A549 (cell line): ENCODE measurements around the gene TSSK3. TPM values are rescaled to one million over a fixed set of nuclear protein-coding genes. Genes with fewer than 3 reads are reported as not detected.

Source experiments
- ATAC-seq, 2 experiments: fragments of 200-7000 bp in 1 of 2; fragments of >200 bp in 1 of 2; cut with Nextera tagmentation in 1 of 2; cut with Tn5 transposase in 1 of 2; 3 replicates each; pipeline versions ENCODE4 v1.8.0 to v1.9.1; 2018 to 2020; ENCODE audit warnings: mild to moderate bottlenecking in 1 of 2, moderate library complexity in 1 of 2
- CTCF ChIA-PET: fragments of 300-600 bp; sonication (Branson Sonifier 250); formaldehyde crosslinking; extraction: SDS; loops from one replicate; lab custom pipeline; 2021; ENCODE audit warnings: antibody characterized with exemption, inconsistent platforms; lab: Yijun Ruan, JAX
- POLR2A ChIA-PET: fragments of 350-600 bp; formaldehyde crosslinking; extraction: SDS; loops from one replicate; lab custom pipeline; 2021; ENCODE audit warnings: antibody characterized with exemption, inconsistent platforms; lab: Yijun Ruan, JAX
- DNase-seq, 2 experiments: peaks; one replicate each; pipeline versions ENCODE4 v3.0.0 to v3.0.0-alpha.2; 2011 to 2016; ENCODE audit warnings: low read depth in 1 of 2, low spot score in 1 of 2
- FAIRE-seq: peaks from 2 replicates; lab custom pipeline; 2011; peaks lifted over from hg19 to GRCh38; lab: Jason Lieb, UNC
- H3K27ac ChIP-seq, 2 experiments: fragments of >200 bp; sonication (Bioruptor Twin); formaldehyde crosslinking; 3 replicates each; pipeline ENCODE4 v1.5.1; 2016 to 2017
- H3K4me1 ChIP-seq: fragments of >200 bp; sonication (Bioruptor Twin); formaldehyde crosslinking; 3 replicates; pipeline ENCODE4 v1.6.1; 2016
- H3K4me2 ChIP-seq: fragments of >200 bp; sonication (Bioruptor Twin); formaldehyde crosslinking; 3 replicates; pipeline ENCODE4 v1.6.1; 2016
- H3K4me3 ChIP-seq: fragments of >200 bp; sonication (Bioruptor Twin); formaldehyde crosslinking; 3 replicates; pipeline ENCODE4 v1.5.1; 2016
- H3K9me3 ChIP-seq: fragments of >200 bp; sonication (Bioruptor Twin); formaldehyde crosslinking; 3 replicates; pipeline ENCODE4 v1.6.1; 2016
- CBX2 ChIP-seq: fragments of 200-600 bp; sonication (generic); IDR thresholded peaks from 2 replicates; pipeline ENCODE4 v1.6.1; 2016; ENCODE audit warnings: low read depth, mild to moderate bottlenecking, borderline replicate concordance
- CBX8 ChIP-seq: fragments of 200-600 bp; sonication (generic); IDR thresholded peaks from 2 replicates; pipeline ENCODE4 v1.6.1; 2016
- CTCF ChIP-seq: fragments of >200 bp; sonication (Bioruptor Twin); formaldehyde crosslinking; IDR thresholded peaks from 3 replicates; pipeline ENCODE4 v1.5.1; 2016
- EHF ChIP-seq: fragments of 250-450 bp; sonication (Bioruptor Pico); IDR thresholded peaks from 2 replicates; pipeline ENCODE4 v1.5.0; 2020; ENCODE audit warnings: mild to moderate bottlenecking
- EHMT2 ChIP-seq: fragments of 200-600 bp; sonication (generic); IDR thresholded peaks from 2 replicates; pipeline ENCODE4 v1.6.1; 2016; ENCODE audit warnings: antibody characterized with exemption, low read depth, mild to moderate bottlenecking, moderate library complexity
- ESRRA ChIP-seq: fragments of 150-350 bp; IDR thresholded peaks from 2 replicates; pipeline ENCODE4 v1.6.1; 2014; ENCODE audit warnings: mild to moderate bottlenecking, low read length, borderline replicate concordance
- HOXA7 ChIP-seq: fragments of 250-450 bp; sonication (Bioruptor Pico); IDR thresholded peaks from 2 replicates; pipeline ENCODE4 v1.5.0; 2020; ENCODE audit warnings: mild to moderate bottlenecking, moderate library complexity
- HOXB13 ChIP-seq: fragments of 250-450 bp; sonication (Bioruptor Pico); IDR thresholded peaks from 2 replicates; pipeline ENCODE4 v1.5.0; 2020; ENCODE audit warnings: low read depth, mild to moderate bottlenecking, moderate library complexity
- KDM1A ChIP-seq: fragments of 200-600 bp; sonication (generic); IDR thresholded peaks from 2 replicates; pipeline ENCODE4 v1.6.1; 2016; ENCODE audit warnings: low read depth, mild to moderate bottlenecking
- MAFK ChIP-seq: fragments of 450-650 bp; IDR thresholded peaks from 2 replicates; pipeline ENCODE4 v1.6.1; 2014; ENCODE audit not compliant: partially characterized antibody
- MAX ChIP-seq: IDR thresholded peaks from 2 replicates; pipeline ENCODE4 v1.6.1; 2012
- MYC ChIP-seq: IDR thresholded peaks from 2 replicates; pipeline ENCODE4 v1.6.1; 2012; ENCODE audit warnings: mild to moderate bottlenecking, inconsistent platforms, low read length, improper control_type of control experiment, borderline replicate concordance
- NFE2L2 ChIP-seq: fragments of 150-350 bp; conservative IDR thresholded peaks from 2 replicates; pipeline ENCODE4 v1.6.1; 2014; ENCODE audit warnings: low read length
- PHF8 ChIP-seq: fragments of 200-600 bp; sonication (generic); IDR thresholded peaks from 2 replicates; pipeline ENCODE4 v1.6.1; 2016; ENCODE audit warnings: low read depth, mild to moderate bottlenecking, antibody characterized with exemption, moderate library complexity, borderline replicate concordance
- RAD21 ChIP-seq, 2 experiments: fragments of >200 bp in 1 of 2; sonication (Bioruptor Twin) in 1 of 2; formaldehyde crosslinking in 1 of 2; IDR thresholded peaks in 1 of 2; conservative IDR thresholded peaks in 1 of 2; 2 replicates in 1 of 2; 3 replicates in 1 of 2; pipeline ENCODE4 v1.6.1; 2012 to 2018; ENCODE audit warnings: inconsistent platforms in 1 of 2
- RCOR1 ChIP-seq: fragments of 150-350 bp; IDR thresholded peaks from 2 replicates; pipeline ENCODE4 v1.6.1; 2014; ENCODE audit warnings: antibody characterized with exemption, low read length, low read depth
- REST ChIP-seq: fragments of 200-600 bp; sonication (generic); IDR thresholded peaks from 2 replicates; pipeline ENCODE4 v1.6.1; 2016; ENCODE audit warnings: antibody characterized with exemption, mild to moderate bottlenecking, moderate library complexity
- RNF2 ChIP-seq: fragments of 200-600 bp; sonication (generic); IDR thresholded peaks from 2 replicates; pipeline ENCODE4 v1.6.1; 2016; ENCODE audit warnings: low read depth, mild to moderate bottlenecking, antibody characterized with exemption, moderate library complexity, borderline replicate concordance
- SMC3 ChIP-seq: fragments of >200 bp; sonication (Bioruptor Twin); formaldehyde crosslinking; IDR thresholded peaks from 3 replicates; pipeline ENCODE4 v1.6.1; 2018; ENCODE audit warnings: inconsistent platforms
- SREBF2 ChIP-seq: fragments of 450-650 bp; IDR thresholded peaks from 2 replicates; pipeline ENCODE4 v1.6.1; 2014; ENCODE audit warnings: mild to moderate bottlenecking, moderate library complexity
- TFCP2L1 ChIP-seq: fragments of 250-450 bp; sonication (Bioruptor Pico); IDR thresholded peaks from 2 replicates; pipeline ENCODE4 v1.5.0; 2021; ENCODE audit warnings: mild to moderate bottlenecking
- WGBS: methylation state at CpG from one replicate; pipeline ENCODE4 v1.1.6; 2017; ENCODE audit errors: missing lambda C conversion rate; 5-methylcytosine and 5-hydroxymethylcytosine counted together
- polyA plus RNA-seq, 4 experiments: library from polyadenylated mRNA; depleted of rRNA in 3 of 4; stranded (reverse); fragments of >200 nt; fragmentation: RNase III in 1 of 4; extraction: RNeasy Plus Mini Kit Qiagen cat#74134 plus additional on column Dnase treatment in 1 of 4; gene quantifications; 2 replicates in 3 of 4; 3 replicates in 1 of 4; pipeline ENCODE4 v1.2.3, GENCODE V29; 2011 to 2017
- TF ChIP-seq, protein P1 (sequence below): fragments of >200 bp; sonication (Bioruptor Twin); formaldehyde crosslinking; IDR thresholded peaks from 3 replicates; pipeline ENCODE4 v1.6.1; 2016
- TF ChIP-seq, protein P2 (sequence below): IDR thresholded peaks from 2 replicates; pipeline ENCODE4 v1.6.1; 2012; ENCODE audit warnings: low read depth, borderline replicate concordance
- TF ChIP-seq, protein P3 (sequence below): fragments of 250-450 bp; sonication (Bioruptor Pico); IDR thresholded peaks from 2 replicates; pipeline ENCODE4 v1.5.0; 2020; ENCODE audit warnings: low read depth, mild to moderate bottlenecking, moderate library complexity

The TSSK3 gene
- polyA plus RNA-seq, 2 of the 4 experiments (the other 2 are of a cell fraction) = 0.31 to 0.37 TPM

DNA sequence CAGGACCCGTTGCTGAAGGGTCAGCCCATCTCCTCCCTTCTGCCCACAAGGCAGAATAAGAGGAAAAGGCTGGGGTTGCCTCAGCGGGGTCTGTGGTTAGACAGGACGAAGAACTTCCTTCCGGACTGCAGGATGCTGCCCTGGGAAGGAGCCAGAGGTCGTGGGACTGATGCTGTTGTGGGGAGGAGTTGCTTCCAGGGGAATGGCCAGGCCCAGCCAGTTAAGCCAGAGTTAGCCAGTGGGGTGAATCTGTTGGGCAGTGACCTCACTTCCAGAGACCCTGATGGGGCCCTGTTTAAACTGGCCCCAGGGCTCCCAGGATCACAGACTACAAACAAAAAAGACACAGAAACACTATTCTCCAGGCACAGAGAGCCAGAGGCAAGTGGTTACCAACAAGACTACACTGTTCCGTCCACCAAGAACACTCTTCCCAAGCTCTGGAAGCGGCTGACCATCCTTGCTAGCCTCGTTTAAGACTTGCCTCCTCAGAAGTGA is 13.1 kb upstream of the TSSK3 start:
- ChIA-PET CTCF (interaction anchor here (1.1 kb wide), 2 partner anchors 13 to 64 kb away, joined by 3 read pairs; partner anchors contain the start of gene MARCKSL1), POLR2A (no interaction called here)
- H3K4me2 ChIP-seq = no peak overlapping the region
- TF ChIP-seq, protein P1, sequence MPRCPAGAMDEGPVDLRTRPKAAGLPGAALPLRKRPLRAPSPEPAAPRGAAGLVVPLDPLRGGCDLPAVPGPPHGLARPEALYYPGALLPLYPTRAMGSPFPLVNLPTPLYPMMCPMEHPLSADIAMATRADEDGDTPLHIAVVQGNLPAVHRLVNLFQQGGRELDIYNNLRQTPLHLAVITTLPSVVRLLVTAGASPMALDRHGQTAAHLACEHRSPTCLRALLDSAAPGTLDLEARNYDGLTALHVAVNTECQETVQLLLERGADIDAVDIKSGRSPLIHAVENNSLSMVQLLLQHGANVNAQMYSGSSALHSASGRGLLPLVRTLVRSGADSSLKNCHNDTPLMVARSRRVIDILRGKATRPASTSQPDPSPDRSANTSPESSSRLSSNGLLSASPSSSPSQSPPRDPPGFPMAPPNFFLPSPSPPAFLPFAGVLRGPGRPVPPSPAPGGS = no peak
- no peak for TF ChIP-seq CTCF
- no peak for TF ChIP-seq KDM1A
- no peak for TF ChIP-seq HOXB13 (CRISPR knock-in tag)
- TF ChIP-seq PHF8 = no peak
- no peak for TF ChIP-seq MAX
- TF ChIP-seq SMC3 = no peak
- no peak for TF ChIP-seq MAFK
- no peak for TF ChIP-seq CBX2
- TF ChIP-seq EHMT2 = no peak
- TF ChIP-seq CBX8 = no peak
- no peak for TF ChIP-seq ESRRA
- TF ChIP-seq EHF = no peak
- no peak for TF ChIP-seq NFE2L2
- no peak for TF ChIP-seq HOXA7 (CRISPR knock-in tag)
- TF ChIP-seq TFCP2L1 = no peak
- no peak for TF ChIP-seq RAD21 (conservative IDR thresholded peaks at IDR 0.05 in 1 of 2, IDR thresholded peaks at IDR 0.05 in 1 of 2)
- no peak for ATAC-seq
- H3K4me3 ChIP-seq = no peak overlapping the region
- no peaks in the 10 kb centered on the region for H3K9me3 ChIP-seq
- no peak for DNase-seq
- no peak for FAIRE-seq
- WGBS = 80% methylated on average over 8 of the region's 8 CpGs
- H3K27ac ChIP-seq = no peak overlapping the region
- H3K4me1 ChIP-seq = peaks cover 7% of the 10 kb centered on the region

DNA sequence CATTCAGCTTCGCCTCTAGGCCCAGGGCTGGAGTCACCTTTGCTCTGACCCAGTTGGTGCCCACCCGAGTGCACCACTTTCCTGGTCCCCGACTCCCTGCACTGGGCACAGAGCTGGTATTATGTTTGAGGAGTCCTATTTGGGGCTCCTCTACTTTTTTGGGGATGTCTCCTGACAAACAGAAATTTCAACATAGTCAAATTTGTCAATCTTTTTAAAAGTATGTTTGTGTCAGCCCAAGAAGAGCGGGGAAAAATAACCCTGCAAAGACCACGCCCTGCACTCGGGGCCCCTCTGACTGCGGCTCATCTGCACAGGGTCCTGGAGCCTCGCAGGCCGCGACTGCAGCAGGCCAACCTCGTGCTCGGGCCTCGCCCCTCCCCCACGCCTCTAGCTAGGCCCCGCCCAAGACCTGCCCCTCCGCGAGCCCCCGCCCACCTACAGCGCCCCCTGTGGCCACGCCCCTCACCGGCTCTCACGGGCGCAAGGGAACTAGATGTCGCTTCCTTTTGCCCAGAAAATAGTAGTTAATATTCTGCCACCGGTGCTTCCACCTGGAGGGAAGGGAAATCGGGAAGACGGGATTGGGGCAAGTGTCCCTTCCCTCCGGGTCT is 11.4 kb upstream of the TSSK3 start:
- ATAC-seq (peak; percentile 54 to 69), DNase-seq (peak; percentile 46 to 83), FAIRE-seq (no peak)
- Histone ChIP-seq H3K27ac (peak overlapping the region; percentile 96 to 98), H3K4me2 (peak overlapping the region; percentile 35; the same call in 2 of the 3 replicates), H3K4me1 (peaks cover 7% of the 10 kb centered on the region), H3K9me3 (no peaks in the 10 kb centered on the region), H3K4me3 (peak overlapping the region; percentile 83)
- ChIA-PET POLR2A (interaction anchor here (0.6 to 1.9 kb wide), 6 partner anchors 9 to 278 kb away, joined by 3 to 17 read pairs (median 6); partner anchors contain the start of genes BSDC1, MARCKSL1 and TMEM39B), CTCF (interaction anchor here (1.5 to 2.4 kb wide), 5 partner anchors 8 to 47 kb away, joined by 4 to 8 read pairs (median 5); no protein-coding TSS in a partner anchor)
- WGBS = 44% methylated on average over 9 of the region's 28 CpGs
- peak; percentile 66; the same call in 1 of the 2 replicates for TF ChIP-seq MYC
- no peak for TF ChIP-seq REST
- TF ChIP-seq, protein P2, sequence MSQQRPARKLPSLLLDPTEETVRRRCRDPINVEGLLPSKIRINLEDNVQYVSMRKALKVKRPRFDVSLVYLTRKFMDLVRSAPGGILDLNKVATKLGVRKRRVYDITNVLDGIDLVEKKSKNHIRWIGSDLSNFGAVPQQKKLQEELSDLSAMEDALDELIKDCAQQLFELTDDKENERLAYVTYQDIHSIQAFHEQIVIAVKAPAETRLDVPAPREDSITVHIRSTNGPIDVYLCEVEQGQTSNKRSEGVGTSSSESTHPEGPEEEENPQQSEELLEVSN = peak; percentile 97
- no peak for TF ChIP-seq RCOR1
- TF ChIP-seq SREBF2 = no peak
- TF ChIP-seq RNF2 = peak; percentile 90; the same call in 1 of the 2 replicates
- no peak for TF ChIP-seq TFCP2L1
- TF ChIP-seq, protein P3, sequence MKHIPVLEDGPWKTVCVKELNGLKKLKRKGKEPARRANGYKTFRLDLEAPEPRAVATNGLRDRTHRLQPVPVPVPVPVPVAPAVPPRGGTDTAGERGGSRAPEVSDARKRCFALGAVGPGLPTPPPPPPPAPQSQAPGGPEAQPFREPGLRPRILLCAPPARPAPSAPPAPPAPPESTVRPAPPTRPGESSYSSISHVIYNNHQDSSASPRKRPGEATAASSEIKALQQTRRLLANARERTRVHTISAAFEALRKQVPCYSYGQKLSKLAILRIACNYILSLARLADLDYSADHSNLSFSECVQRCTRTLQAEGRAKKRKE (CRISPR knock-in tag) = no peak
- TF ChIP-seq CTCF = peak; percentile 29
- peak; percentile 99 for TF ChIP-seq MAX
